Activated naive CD4-positive, alpha-beta T cell treated with anti-CD3 and anti-CD28 coated beads, Interleukin-2, amount 50 U/mL, for 24 hours (primary cell): ENCODE measurements around the gene JDP2.

Source experiments
- H3K27ac Mint-ChIP-seq: one replicate; pipeline ENCODE4 v1.8.0; 2021; ENCODE audit warnings: mild to moderate bottlenecking, mixed read lengths
- H3K27me3 Mint-ChIP-seq: one replicate; pipeline ENCODE4 v1.8.0; 2021; ENCODE audit warnings: mixed read lengths
- H3K36me3 Mint-ChIP-seq: one replicate; pipeline ENCODE4 v1.8.0; 2021; ENCODE audit warnings: mixed read lengths
- H3K4me1 Mint-ChIP-seq: one replicate; pipeline ENCODE4 v1.8.0; 2021; ENCODE audit warnings: mixed read lengths
- H3K4me3 Mint-ChIP-seq: one replicate; pipeline ENCODE4 v1.8.0; 2021; ENCODE audit warnings: mild to moderate bottlenecking, mixed read lengths
- H3K9me3 Mint-ChIP-seq: one replicate; pipeline ENCODE4 v1.8.0; 2021; ENCODE audit warnings: mixed read lengths

Gene JDP2

DNA sequence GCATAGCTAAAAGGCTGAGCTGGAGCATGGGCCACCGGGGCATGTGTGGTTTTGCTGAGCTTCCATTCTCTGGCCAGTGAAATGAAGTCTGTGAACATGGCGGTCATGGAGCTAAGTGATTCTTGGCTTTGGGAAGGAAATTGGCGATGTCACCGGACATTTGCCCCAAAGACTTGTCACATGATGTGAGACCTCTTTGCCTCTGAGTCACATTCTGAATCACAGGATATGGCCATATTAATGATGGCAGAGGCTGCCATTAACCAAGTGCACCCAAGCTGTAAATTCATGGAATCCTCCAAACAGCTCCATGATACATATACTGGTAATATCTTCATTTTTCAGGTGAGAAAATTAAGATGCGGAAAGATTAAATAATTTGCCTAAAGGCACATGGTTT, 67.1 kb downstream of the JDP2 start:
- Mint-ChIP-seq H3K36me3 (no peaks in the 10 kb centered on the region), H3K27ac (no peak overlapping the region), H3K4me3 (no peak overlapping the region), H3K4me1 (peaks cover 31% of the 10 kb centered on the region), H3K27me3 (no peaks in the 10 kb centered on the region), H3K9me3 (no peaks in the 10 kb centered on the region)

DNA sequence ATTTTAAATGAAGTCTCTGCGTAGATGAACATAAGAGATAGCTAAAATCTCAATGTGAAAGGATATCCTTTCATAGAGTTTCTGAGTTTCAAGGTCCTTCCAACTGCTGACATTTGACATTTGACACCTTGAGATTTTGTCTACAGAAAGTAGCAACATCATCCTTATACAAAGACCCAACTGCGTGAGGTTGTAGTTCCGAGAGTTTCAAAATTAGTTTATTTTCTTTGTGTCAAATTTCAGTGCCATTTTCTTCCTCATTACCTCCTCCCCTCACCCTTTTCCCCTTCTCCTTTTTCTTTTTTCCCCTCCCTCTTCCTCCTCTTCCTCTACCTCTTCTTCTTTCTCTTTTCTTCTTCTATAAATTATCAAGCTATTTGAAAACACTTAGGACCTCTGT, 67.6 kb downstream of the JDP2 start:
- Mint-ChIP-seq H3K27me3 (no peaks in the 10 kb centered on the region), H3K27ac (no peak overlapping the region), H3K4me3 (no peak overlapping the region), H3K36me3 (no peaks in the 10 kb centered on the region), H3K4me1 (peaks cover 31% of the 10 kb centered on the region), H3K9me3 (no peaks in the 10 kb centered on the region)

DNA sequence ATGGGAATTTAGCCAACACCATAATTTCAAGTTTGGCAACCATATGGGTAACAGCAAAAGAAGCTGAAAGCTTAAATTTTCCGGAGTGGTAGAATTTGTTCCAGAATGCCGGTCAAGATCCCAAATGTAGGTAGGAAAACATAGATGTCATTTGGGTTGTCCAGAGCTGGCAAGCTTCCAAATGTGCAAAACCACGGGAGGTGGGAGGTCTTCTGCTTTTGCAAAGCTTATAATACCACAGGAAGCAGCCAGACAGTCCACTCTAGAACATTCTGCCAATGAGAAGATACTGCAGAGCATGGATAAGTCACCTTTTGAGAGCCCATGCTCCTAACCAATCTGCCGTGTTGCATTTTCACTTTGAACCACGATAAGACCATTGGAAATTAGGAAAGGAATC, 68.1 kb downstream of the JDP2 start:
- H3K27ac Mint-ChIP-seq: no peak overlapping the region
- H3K4me1 Mint-ChIP-seq: peaks cover 31% of the 10 kb centered on the region
- no peaks in the 10 kb centered on the region for H3K9me3 Mint-ChIP-seq
- H3K36me3 Mint-ChIP-seq: no peaks in the 10 kb centered on the region
- H3K27me3 Mint-ChIP-seq: no peaks in the 10 kb centered on the region
- no peak overlapping the region for H3K4me3 Mint-ChIP-seq

DNA sequence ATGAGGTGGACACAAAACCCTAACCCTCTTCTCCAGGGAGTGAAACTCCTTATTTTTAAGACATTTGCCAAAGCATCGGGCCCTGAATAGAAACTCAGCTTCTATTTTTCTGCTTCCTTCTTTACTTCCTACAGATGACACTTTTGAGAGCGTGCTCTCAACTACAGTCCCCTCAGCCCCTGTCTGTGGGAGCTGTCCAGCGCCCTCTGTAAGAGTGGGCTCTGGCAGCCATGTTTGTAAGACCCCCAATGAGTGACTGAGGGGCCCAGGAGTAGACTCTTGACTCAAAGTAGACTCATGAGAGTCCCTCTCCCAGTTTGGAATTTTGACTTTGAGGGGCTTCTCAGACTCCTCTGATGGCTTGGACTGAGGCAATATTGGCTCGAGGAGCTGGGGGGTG, 68.9 kb downstream of the JDP2 start:
- H3K4me1 Mint-ChIP-seq: peaks cover 31% of the 10 kb centered on the region
- no peak overlapping the region for H3K27ac Mint-ChIP-seq
- H3K4me3 Mint-ChIP-seq: no peak overlapping the region
- H3K9me3 Mint-ChIP-seq: no peaks in the 10 kb centered on the region
- H3K36me3 Mint-ChIP-seq: no peaks in the 10 kb centered on the region
- H3K27me3 Mint-ChIP-seq: no peaks in the 10 kb centered on the region

DNA sequence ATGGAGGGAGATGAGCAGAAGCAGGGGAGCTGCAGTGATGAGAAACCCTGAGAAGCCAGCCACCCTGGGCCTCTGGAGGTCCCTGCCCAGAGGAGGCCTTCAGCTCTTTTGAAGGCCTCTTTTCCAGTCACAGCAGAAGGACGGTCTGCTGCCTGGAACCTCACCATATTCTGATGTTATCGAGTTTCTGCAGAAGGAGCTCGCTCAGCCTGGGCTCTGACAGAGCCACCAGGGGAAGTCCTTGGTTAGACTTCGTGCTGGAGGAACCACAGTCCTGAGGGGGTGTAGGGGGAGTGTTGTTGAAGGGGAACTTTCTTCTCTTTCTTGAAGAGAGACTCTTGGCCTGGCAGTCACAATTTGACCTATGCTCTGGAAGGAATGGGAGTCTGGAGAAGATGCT, 69.4 kb downstream of the JDP2 start:
- Mint-ChIP-seq H3K4me3 (no peak overlapping the region), H3K27me3 (no peaks in the 10 kb centered on the region), H3K9me3 (no peaks in the 10 kb centered on the region), H3K27ac (no peak overlapping the region), H3K36me3 (no peaks in the 10 kb centered on the region), H3K4me1 (peaks cover 31% of the 10 kb centered on the region)

DNA sequence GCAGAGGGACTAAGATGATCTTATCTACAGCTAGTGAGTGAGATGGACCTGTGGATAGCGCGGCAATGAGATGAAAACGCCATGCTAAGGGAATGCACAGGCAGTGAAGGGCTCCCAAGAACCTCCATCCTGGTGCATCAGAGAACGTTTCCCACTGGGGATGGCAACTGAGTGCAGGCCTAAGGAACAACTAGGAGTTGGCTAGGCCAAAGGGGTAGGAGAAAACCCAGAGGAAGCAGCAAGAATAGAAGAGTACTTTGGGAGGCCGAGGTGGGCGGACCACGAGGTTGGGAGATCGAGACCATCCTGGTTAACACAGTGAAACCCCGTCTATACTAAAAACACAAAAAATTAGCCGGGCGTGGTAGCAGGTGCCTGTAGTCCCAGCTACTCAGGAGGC, 69.9 kb downstream of the JDP2 start:
- no peak overlapping the region for H3K4me3 Mint-ChIP-seq
- H3K4me1 Mint-ChIP-seq: peaks cover 29% of the 10 kb centered on the region
- no peaks in the 10 kb centered on the region for H3K36me3 Mint-ChIP-seq
- no peaks in the 10 kb centered on the region for H3K27me3 Mint-ChIP-seq
- H3K27ac Mint-ChIP-seq: no peak overlapping the region
- no peaks in the 10 kb centered on the region for H3K9me3 Mint-ChIP-seq

DNA sequence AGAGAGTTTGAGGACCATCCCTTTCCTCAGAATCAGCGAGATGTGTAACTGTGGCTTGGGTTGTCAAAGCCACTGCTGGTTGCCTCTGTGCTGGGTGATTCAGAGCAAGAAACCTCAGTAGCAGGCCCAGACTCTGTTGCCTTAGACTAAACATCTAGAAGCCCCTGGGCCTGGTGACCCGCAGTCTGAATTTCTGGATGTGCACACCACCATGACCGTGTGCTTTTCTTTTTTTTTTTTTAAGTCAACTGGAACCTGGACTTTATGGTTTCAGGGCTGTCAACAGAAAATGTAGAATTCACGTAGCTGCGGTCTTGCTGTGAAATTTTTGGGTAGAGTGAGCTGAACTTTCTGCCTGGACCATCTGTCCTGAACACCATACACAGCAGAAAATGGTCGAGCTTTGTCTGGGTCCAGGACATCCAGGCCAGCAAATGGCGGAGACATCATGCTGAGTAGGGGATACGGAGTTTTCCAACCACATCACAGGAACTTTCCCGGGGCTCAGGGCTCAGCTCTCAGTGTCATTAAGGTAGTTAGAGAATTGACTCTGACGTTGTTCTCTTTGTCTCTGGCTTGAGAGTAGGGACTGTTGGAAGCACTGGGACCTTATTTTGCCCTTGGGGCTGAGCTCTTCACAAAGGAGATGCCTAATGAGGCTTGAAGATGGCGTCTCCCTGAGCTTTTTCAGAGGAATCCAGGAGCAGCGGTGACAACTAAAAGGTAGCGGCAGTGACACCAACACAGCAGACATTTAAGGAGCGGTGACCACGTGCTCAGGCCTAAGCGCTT, 71.5 kb downstream of the JDP2 start:
- Mint-ChIP-seq H3K36me3 (no peaks in the 10 kb centered on the region), H3K4me1 (peaks cover 15% of the 10 kb centered on the region), H3K27ac (no peak overlapping the region), H3K4me3 (no peak overlapping the region), H3K27me3 (no peaks in the 10 kb centered on the region), H3K9me3 (no peaks in the 10 kb centered on the region)

DNA sequence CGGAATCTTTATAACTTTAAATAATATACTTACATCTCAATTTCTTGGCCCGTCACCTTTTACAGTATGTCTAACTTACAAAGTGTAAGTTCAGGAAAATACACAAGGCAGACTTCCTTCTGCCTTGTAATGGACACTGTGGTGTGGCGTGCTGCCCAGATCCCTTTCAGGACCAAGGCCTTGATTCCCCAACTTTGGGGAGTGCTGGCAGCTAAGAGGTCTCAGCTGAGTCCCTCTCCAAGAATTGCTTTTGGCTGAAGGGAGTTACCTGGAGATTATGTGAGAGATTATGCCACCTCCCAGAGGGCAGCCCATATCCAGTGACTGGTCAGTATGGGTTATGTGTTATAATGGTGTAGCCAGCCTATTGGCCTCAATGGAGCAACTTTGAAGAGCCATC, 73.3 kb downstream of the JDP2 start:
- no peak overlapping the region for H3K4me3 Mint-ChIP-seq
- no peak overlapping the region for H3K27ac Mint-ChIP-seq
- H3K4me1 Mint-ChIP-seq: peaks cover 10% of the 10 kb centered on the region
- H3K9me3 Mint-ChIP-seq: no peaks in the 10 kb centered on the region
- no peaks in the 10 kb centered on the region for H3K36me3 Mint-ChIP-seq
- no peaks in the 10 kb centered on the region for H3K27me3 Mint-ChIP-seq

DNA sequence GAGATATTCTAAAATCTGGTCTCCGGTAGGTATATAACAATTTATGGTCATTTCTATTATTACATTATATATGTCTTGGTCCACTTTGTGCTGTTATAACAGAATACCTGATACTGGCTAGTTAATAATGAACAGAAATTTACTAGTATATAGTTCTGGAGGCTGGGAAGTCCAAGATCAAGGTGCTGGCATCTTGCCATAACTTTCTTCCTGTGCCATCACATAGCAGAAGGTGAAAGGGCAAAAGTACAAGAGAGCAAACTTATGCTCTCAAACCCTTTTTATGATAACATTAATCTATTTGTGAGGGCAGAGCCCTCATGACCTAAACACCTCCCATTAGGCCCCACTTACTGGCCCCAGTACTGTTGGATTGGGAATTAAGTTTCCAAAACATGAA, 76.6 kb downstream of the JDP2 start:
- Mint-ChIP-seq H3K27ac (no peak overlapping the region), H3K4me1 (peaks cover 5% of the 10 kb centered on the region), H3K4me3 (no peak overlapping the region), H3K9me3 (peaks cover 6% of the 10 kb centered on the region), H3K27me3 (no peaks in the 10 kb centered on the region), H3K36me3 (no peaks in the 10 kb centered on the region)

DNA sequence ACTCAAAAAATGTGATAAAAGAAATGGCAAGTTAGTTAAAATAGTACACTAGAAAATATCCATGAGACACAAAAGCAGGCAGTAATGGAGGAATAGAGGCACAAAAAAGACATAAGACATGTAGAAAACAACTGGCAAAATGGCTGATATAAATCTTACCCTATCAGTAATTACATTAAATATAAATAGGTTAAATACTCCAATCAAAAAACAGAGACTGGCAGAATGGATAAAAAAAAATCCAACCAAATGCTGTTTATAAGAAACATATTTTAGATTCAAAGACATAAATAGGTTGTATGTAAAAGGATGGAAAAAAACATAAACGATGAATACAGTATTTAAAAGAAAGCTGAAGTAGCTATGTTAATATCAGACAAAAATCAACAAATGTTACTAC, 79.1 kb downstream of the JDP2 start:
- Mint-ChIP-seq H3K4me3 (no peak overlapping the region), H3K36me3 (peaks cover 3% of the 10 kb centered on the region), H3K9me3 (peaks cover 16% of the 10 kb centered on the region), H3K27ac (no peak overlapping the region), H3K27me3 (no peaks in the 10 kb centered on the region), H3K4me1 (peaks cover 22% of the 10 kb centered on the region)

DNA sequence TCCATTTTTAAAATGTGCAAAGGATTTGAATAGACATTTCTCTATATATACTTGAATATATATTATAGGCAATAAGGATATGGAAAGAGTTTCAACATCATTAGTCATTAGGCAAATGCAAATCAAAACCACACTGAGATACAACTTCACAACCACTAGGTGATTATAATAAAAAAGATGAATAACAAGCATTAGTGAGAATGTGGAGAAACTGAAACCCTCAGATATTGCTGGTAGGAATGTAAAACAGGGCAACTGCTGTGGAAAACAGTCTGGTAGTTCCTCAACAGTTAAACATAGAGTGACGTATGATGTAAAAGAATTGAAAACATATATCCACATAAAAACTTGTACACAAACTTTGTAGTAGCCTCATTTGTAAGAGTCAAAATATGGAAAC, 82.7 kb downstream of the JDP2 start:
- Mint-ChIP-seq H3K27me3 (no peaks in the 10 kb centered on the region), H3K27ac (peak overlapping the region; percentile 96), H3K36me3 (peaks cover 6% of the 10 kb centered on the region), H3K4me3 (peak overlapping the region; percentile 13), H3K4me1 (peaks cover 27% of the 10 kb centered on the region), H3K9me3 (peaks cover 20% of the 10 kb centered on the region)

DNA sequence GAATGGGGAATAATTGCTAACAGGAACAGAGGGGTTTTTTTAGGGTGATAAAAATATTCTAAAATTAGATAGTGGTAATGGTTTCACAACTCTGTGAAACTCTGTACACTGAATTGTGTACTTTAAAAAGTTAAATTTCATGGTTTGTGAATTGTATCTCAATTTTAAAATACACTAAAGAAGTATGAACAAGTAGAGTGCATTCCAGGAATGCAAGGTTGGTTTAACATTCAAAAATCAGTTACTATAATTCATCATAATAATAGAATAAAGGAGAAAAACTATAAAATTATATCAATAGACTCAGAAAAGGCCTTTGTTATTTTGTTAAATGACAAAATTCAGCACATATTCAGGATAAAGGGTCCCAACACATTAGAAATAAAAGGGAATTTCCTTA, 83.4 kb downstream of the JDP2 start:
- no peak overlapping the region for H3K4me3 Mint-ChIP-seq
- peak overlapping the region; percentile 96 for H3K27ac Mint-ChIP-seq
- no peaks in the 10 kb centered on the region for H3K27me3 Mint-ChIP-seq
- H3K9me3 Mint-ChIP-seq: peaks cover 20% of the 10 kb centered on the region
- H3K4me1 Mint-ChIP-seq: peaks cover 27% of the 10 kb centered on the region
- H3K36me3 Mint-ChIP-seq: peaks cover 6% of the 10 kb centered on the region

DNA sequence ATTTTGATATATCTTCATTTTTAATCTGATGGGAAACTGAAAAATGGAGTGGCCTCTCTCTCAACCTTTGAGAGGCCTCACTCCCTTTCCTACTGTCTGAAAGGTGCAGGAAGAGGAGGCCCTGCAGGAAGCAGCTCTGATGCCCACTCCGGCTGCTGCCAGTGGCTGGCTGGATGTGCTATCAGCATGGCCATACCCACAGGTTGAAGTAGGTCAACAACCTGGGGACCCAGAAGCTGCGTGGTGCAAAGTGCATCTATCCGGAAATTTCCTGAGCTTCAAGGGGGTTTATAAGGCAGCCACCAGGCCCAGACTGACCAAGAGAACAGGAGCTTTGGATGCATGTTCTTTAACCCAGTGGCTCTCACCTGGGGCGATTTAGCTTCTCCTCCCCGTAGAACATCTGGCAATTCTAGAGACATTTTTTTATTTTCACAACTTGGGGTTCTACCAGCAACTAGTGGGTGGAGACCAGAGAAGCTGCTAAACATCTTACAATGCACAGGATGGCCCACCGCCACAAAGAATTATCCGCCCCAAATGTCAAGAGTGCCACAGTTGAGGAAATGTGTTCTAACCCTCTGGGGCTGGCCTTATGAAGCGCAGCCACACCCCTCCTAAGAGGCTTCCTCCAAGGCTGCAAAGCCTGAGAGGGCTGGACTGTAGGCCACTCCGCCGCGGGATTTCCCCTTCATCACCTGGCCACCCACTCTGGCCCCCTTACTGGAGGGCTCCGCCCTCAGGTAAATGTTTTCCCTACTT, 86.3 kb downstream of the JDP2 start:
- Mint-ChIP-seq H3K9me3 (peaks cover 14% of the 10 kb centered on the region), H3K4me1 (peaks cover 27% of the 10 kb centered on the region), H3K27ac (no peak overlapping the region), H3K36me3 (peaks cover 6% of the 10 kb centered on the region), H3K4me3 (no peak overlapping the region), H3K27me3 (no peaks in the 10 kb centered on the region)

DNA sequence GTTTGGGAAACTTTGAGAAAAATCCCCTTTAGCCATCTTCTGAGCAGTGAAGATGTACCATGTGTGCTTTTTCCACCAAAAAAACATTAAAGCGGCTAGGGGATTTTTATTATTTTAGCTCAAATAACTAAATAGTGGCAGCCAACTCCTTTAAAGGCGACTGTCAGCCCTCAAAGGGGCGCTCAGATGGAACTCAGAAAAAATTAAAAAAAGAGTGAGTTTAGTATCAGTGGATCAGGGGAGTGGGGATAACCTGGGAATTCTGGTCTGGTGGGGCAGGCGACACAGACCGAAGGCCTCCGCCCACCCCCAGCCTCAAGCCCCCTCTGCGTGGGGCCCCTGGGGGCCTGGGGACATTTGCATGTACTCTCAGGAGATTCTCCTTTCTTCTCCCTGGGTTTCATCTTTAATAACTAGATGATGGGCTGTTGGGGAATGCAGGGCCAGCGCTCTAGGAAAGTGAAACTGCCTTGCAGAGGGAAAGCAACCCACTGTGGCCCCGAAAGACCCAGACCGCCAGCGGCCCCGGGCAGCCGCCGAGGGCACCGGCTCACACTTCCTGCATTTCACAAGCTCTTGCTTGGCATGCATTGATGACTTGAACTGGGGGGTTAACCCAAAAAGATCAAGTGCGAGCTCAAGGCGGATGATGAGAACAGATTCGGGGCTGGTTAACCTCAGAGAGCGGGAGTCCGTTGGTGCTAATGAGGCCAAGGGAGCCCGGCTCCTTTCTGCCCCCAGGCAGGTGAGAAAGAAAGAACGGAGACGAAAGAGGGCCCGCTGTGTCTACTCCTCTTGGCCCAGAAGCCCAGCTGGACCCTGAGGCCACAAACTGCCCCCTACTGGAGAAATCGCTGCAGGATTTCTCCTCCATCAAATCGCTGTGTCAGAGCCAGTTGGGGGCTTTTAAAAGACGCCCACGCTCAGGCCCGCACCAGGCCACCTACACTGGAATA, 87.1 kb downstream of the JDP2 start:
- Mint-ChIP-seq H3K36me3 (peaks cover 6% of the 10 kb centered on the region), H3K27ac (peak overlapping the region; percentile 10), H3K9me3 (peaks cover 10% of the 10 kb centered on the region)

DNA sequence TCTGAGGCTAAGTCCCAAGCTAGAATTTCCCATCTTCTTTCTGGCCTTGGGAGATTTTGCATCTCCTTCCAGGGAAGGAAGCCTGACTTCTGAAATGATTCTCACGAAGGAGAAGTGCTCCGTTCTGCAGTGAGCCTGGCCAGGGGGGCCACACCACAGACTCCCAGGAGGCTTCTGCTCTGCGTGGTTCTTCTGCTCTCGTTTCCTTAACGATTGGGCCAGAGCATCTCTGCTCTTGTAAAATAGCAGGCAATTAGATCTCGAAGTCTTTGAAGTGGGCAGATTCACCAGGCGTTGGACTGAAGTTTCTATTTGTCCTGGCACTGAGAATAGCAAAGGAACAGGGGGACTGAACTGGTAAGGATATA, 87.8 kb downstream of the JDP2 start:
- Mint-ChIP-seq H3K4me3 (no peak overlapping the region), H3K27me3 (no peaks in the 10 kb centered on the region), H3K27ac (peak overlapping the region; percentile 10), H3K9me3 (peaks cover 8% of the 10 kb centered on the region), H3K36me3 (peaks cover 6% of the 10 kb centered on the region), H3K4me1 (peaks cover 29% of the 10 kb centered on the region)

More for the DNA sequence above, 87.1 kb downstream of the JDP2 start:
- Mint-ChIP-seq H3K27me3 (no peaks in the 10 kb centered on the region), H3K4me1 (peaks cover 29% of the 10 kb centered on the region), H3K4me3 (peak overlapping the region; percentile 73)
